IMR-90 (cell line): Measurements from ENCODE around the gene CEP20. TPM values are rescaled to one million over a fixed set of nuclear protein-coding genes. Genes with fewer than 3 reads are reported as not detected.

Experiments used
- ATAC-seq: fragments of 200-7000 bp; cut with Tn5 transposase; 2 replicates; pipeline ENCODE4 v1.9.1; 2020; ENCODE audit warnings: low read depth, mild to moderate bottlenecking, moderate library complexity
- BruUV-seq: library from RNA; stranded (reverse); fragments of 400-500 nt; replicated peaks from 2 replicates; lab custom pipeline; 2021; lab: Mats Ljungman, UMichigan
- CTCF ChIA-PET: fragments of 300-600 bp; formaldehyde crosslinking; extraction: SDS; loops from one replicate; lab custom pipeline; 2021; ENCODE audit warnings: antibody characterized with exemption; lab: Yijun Ruan, JAX
- POLR2A ChIA-PET: fragments of 300-600 bp; sonication (Branson Sonifier 250); formaldehyde crosslinking; loops from one replicate; lab custom pipeline; 2022; ENCODE audit warnings: antibody characterized with exemption; ENCODE audit not compliant: unreplicated experiment; lab: Charles Lee
- DNase-seq: peaks from one replicate; pipeline ENCODE4 v3.0.0; 2013
- H2AFZ ChIP-seq: replicated peaks from 2 replicates; pipeline ENCODE3; 2013; ENCODE audit warnings: low read length, mild to moderate bottlenecking; ENCODE audit not compliant: poor library complexity
- H2AK5ac ChIP-seq: 2 replicates; pipeline ENCODE4 v1.6.1; 2013; ENCODE audit warnings: low read depth, low read length, inconsistent platforms
- H2AK9ac ChIP-seq: replicated peaks from 2 replicates; pipeline ENCODE3; 2013; ENCODE audit warnings: mild to moderate bottlenecking, low read depth, low read length, moderate library complexity; ENCODE audit not compliant: poor library complexity
- H2BK120ac ChIP-seq: 2 replicates; pipeline ENCODE4 v1.6.1; 2013; ENCODE audit warnings: low read depth, low read length, inconsistent platforms
- H2BK15ac ChIP-seq: 3 replicates; pipeline ENCODE4 v1.6.1; 2013; ENCODE audit warnings: low read depth, low read length, inconsistent platforms
- H2BK20ac ChIP-seq: 2 replicates; pipeline ENCODE4 v1.6.1; 2013; ENCODE audit warnings: low read depth, mild to moderate bottlenecking, inconsistent platforms, low read length, moderate library complexity
- H2BK5ac ChIP-seq: 2 replicates; pipeline ENCODE4 v1.6.1; 2013; ENCODE audit warnings: mild to moderate bottlenecking, low read depth, low read length, inconsistent platforms; ENCODE audit not compliant: poor library complexity, severe bottlenecking
- H3K14ac ChIP-seq: replicated peaks from 2 replicates; pipeline ENCODE4 v1.6.1; 2013; ENCODE audit warnings: low read depth, low read length, inconsistent platforms
- H3K18ac ChIP-seq: 2 replicates; pipeline ENCODE4 v1.6.1; 2013; ENCODE audit warnings: low read depth, low read length, control low read depth
- H3K23ac ChIP-seq: 2 replicates; pipeline ENCODE4 v1.6.1; 2013; ENCODE audit warnings: low read depth, low read length, inconsistent platforms
- H3K27ac ChIP-seq: 2 replicates; pipeline ENCODE4 v1.5.1; 2013; ENCODE audit warnings: mild to moderate bottlenecking, control low read depth, low read length; ENCODE audit not compliant: insufficient read depth
- H3K27me3 ChIP-seq: 2 replicates; pipeline ENCODE4 v1.6.1; 2013; ENCODE audit warnings: low read length; ENCODE audit not compliant: control insufficient read depth, insufficient read depth
- H3K36me3 ChIP-seq: 2 replicates; pipeline ENCODE4 v1.6.1; 2013; ENCODE audit warnings: low read length, mixed read lengths; ENCODE audit not compliant: control insufficient read depth, insufficient read depth
- H3K4ac ChIP-seq: 2 replicates; pipeline ENCODE4 v1.6.1; 2013; ENCODE audit warnings: low read depth, low read length, inconsistent platforms
- H3K4me1 ChIP-seq: 2 replicates; pipeline ENCODE4 v1.6.1; 2013; ENCODE audit warnings: low read length, mixed read lengths; ENCODE audit not compliant: control insufficient read depth, insufficient read depth
- H3K4me2 ChIP-seq: 2 replicates; pipeline ENCODE4 v1.6.1; 2013; ENCODE audit warnings: low read depth, mild to moderate bottlenecking, control low read depth, low read length, moderate library complexity
- H3K4me3 ChIP-seq: 2 replicates; pipeline ENCODE4 v1.5.1; 2013; ENCODE audit warnings: low read depth, mild to moderate bottlenecking, control low read depth, low read length, moderate library complexity; ENCODE audit not compliant: insufficient read depth
- H3K56ac ChIP-seq: 2 replicates; pipeline ENCODE4 v1.6.1; 2013; ENCODE audit warnings: low read length, inconsistent platforms; ENCODE audit not compliant: insufficient read depth; ENCODE audit errors: extremely low read depth
- H3K79me1 ChIP-seq, 2 experiments: 2 replicates each; pipeline ENCODE4 v1.6.1; 2013; ENCODE audit warnings: low read length in 2 of 2, inconsistent platforms in 1 of 2, low read depth in 1 of 2
- H3K9ac ChIP-seq: 2 replicates; pipeline ENCODE4 v1.6.1; 2013; ENCODE audit warnings: low read depth, low read length, control low read depth
- H3K9me1 ChIP-seq: 2 replicates; pipeline ENCODE4 v1.6.1; 2013; ENCODE audit warnings: low read length, inconsistent platforms; ENCODE audit not compliant: insufficient read depth
- H3K9me3 ChIP-seq: 2 replicates; pipeline ENCODE4 v1.6.1; 2013; ENCODE audit warnings: low read length; ENCODE audit not compliant: control insufficient read depth, insufficient read depth
- H4K20me1 ChIP-seq: 2 replicates; pipeline ENCODE4 v1.6.1; 2013; ENCODE audit warnings: low read length, inconsistent platforms; ENCODE audit not compliant: insufficient read depth
- H4K5ac ChIP-seq: 2 replicates; pipeline ENCODE4 v1.6.1; 2013; ENCODE audit warnings: mild to moderate bottlenecking, low read depth, low read length, control low read depth
- H4K8ac ChIP-seq, 2 experiments: 2 replicates each; pipeline ENCODE4 v1.6.1; 2013; ENCODE audit warnings: low read depth in 2 of 2, low read length in 2 of 2, control low read depth in 1 of 2, inconsistent platforms in 1 of 2
- H4K91ac ChIP-seq: 2 replicates; pipeline ENCODE4 v1.6.1; 2013; ENCODE audit warnings: low read depth, low read length, inconsistent platforms; ENCODE audit not compliant: insufficient read depth
- CEBPB ChIP-seq: IDR thresholded peaks from 2 replicates; pipeline ENCODE4 v1.6.1; 2012; ENCODE audit warnings: low read depth, low read length, improper control_type of control experiment
- ELK1 ChIP-seq: fragments of 150-350 bp; IDR thresholded peaks from 2 replicates; pipeline ENCODE4 v1.6.1; 2016; ENCODE audit warnings: low read depth, mild to moderate bottlenecking, low read length, moderate library complexity, borderline replicate concordance
- FOS ChIP-seq: fragments of 150-350 bp; IDR thresholded peaks from 2 replicates; pipeline ENCODE4 v1.6.1; 2016; ENCODE audit warnings: low read depth, low read length
- MAFK ChIP-seq: IDR thresholded peaks from 2 replicates; pipeline ENCODE4 v1.6.1; 2012; ENCODE audit warnings: low read depth, low read length, improper control_type of control experiment
- MAZ ChIP-seq: IDR thresholded peaks from 2 replicates; pipeline ENCODE4 v1.6.1; 2012; ENCODE audit warnings: low read depth, mild to moderate bottlenecking, low read length, improper control_type of control experiment, moderate library complexity, borderline replicate concordance
- MXI1 ChIP-seq: IDR thresholded peaks from 2 replicates; pipeline ENCODE4 v1.6.1; 2012; ENCODE audit warnings: low read depth, mild to moderate bottlenecking, low read length, moderate library complexity, borderline replicate concordance
- NFE2L2 ChIP-seq: fragments of 150-350 bp; IDR thresholded peaks from 2 replicates; pipeline ENCODE4 v1.6.1; 2016; ENCODE audit warnings: low read depth, mild to moderate bottlenecking, low read length
- RAD21 ChIP-seq: IDR thresholded peaks from 2 replicates; pipeline ENCODE4 v1.6.1; 2012; ENCODE audit warnings: low read length, improper control_type of control experiment
- RCOR1 ChIP-seq: IDR thresholded peaks from 2 replicates; pipeline ENCODE4 v1.6.1; 2012; ENCODE audit warnings: mild to moderate bottlenecking, low read length, improper control_type of control experiment; ENCODE audit not compliant: insufficient replicate concordance
- SMC3 ChIP-seq: fragments of 150-350 bp; IDR thresholded peaks from 2 replicates; pipeline ENCODE4 v1.6.1; 2016; ENCODE audit warnings: low read depth, mild to moderate bottlenecking, antibody characterized with exemption, low read length, moderate library complexity
- WGBS, 2 experiments: methylation state at CpG; one replicate each; pipeline versions ENCODE4 v1.1.5 to v1.1.7; 2013; ENCODE audit warnings: missing lambda C conversion rate in 2 of 2; ENCODE audit not compliant: insufficient read length in 1 of 2; ENCODE audit errors: extremely low coverage in 2 of 2; 5-methylcytosine and 5-hydroxymethylcytosine counted together
- dilution Hi-C: fragments of 300-500 bp; cut with HindIII; formaldehyde crosslinking; loops from one replicate; pipeline ENCODE4 v1.14.3; 2018; ENCODE audit warnings: low sequenced_read_pairs; ENCODE audit not compliant: unreplicated experiment
- in situ Hi-C: fragments of 300-500 bp; cut with MboI; formaldehyde crosslinking; loops from 3 replicates; pipeline ENCODE4 v1.14.3; 2019; ENCODE audit warnings: low sequenced_read_pairs, inconsistent platforms, mixed read lengths
- intact Hi-C: fragments of 100-400 bp; cut with micrococcal nuclease; formaldehyde crosslinking; loops from 2 replicates; pipeline ENCODE4 v1.10.0; 2022
- polyA plus RNA-seq, 3 experiments: library from polyadenylated mRNA; depleted of rRNA; stranded (reverse); fragments of >200 nt; gene quantifications; 2 replicates each; pipeline ENCODE4 v1.2.3, GENCODE V29; 2012; ENCODE audit warnings: low replicate concordance in 1 of 3
- total RNA-seq: library from RNA; depleted of rRNA; stranded (reverse); fragments of >200 nt; gene quantifications from 2 replicates; pipeline ENCODE4 v1.2.3, GENCODE V29; 2012

Gene CEP20
- total and polyA plus RNA-seq, 2 of the 4 experiments (the other 2 are of a cell fraction): 28.8 to 40.1 TPM

DNA sequence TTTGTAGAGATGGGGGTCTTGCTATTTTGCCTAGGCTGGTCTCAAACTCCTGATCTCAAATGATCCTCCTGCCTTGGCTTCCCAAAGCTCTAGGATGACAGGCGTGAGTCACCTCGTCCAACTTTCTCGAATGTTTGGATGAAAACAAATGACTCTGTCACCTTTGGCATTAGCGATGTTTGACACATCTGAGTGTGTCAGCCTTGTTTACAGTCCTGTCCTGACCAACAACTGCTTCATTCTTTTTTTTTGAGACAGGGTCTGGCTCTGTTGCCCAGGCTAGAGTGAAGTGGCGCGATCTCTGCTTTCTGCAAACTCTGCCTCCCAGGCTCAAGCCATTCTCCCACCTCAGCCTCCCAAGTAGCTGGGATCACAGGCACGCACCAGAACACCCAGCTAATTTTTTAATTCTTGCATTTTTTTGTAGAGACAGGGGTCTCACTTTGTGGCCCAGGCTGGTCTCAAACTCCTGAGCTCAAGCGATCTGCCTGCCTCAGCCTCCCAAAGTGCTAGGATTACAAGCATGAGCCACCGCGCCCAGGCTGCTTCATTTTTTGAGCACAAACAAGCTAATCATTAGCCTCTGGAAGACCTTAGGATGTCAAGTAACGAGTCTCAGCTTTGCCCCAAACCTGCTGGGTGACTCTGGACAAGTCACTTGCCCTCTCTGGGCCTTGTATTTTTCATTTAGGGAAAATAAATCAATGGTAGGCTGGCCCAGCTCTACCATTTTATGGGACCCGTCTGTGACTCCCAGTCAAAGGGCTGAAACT lies 39.0 kb downstream of the CEP20 start:
- Histone ChIP-seq H3K79me1 (no peaks in the 10 kb centered on the region), H3K56ac (no peak overlapping the region), H2BK20ac (no peak overlapping the region), H3K27ac (no peak overlapping the region), H2AK5ac (no peak overlapping the region), H4K5ac (no peak overlapping the region), H3K36me3 (no peaks in the 10 kb centered on the region), H4K8ac (no peak overlapping the region), H3K4me3 (no peak overlapping the region), H3K18ac (no peak overlapping the region), H3K4ac (no peak overlapping the region), H3K9me1 (no peaks in the 10 kb centered on the region), H3K23ac (no peak overlapping the region), H2AFZ (no peak overlapping the region), H3K9ac (no peak overlapping the region), H4K20me1 (no peaks in the 10 kb centered on the region), H2AK9ac (no peak overlapping the region), H3K4me1 (no peaks in the 10 kb centered on the region), H4K91ac (no peak overlapping the region), H3K14ac (no peak overlapping the region), H3K4me2 (no peak overlapping the region), H3K9me3 (no peaks in the 10 kb centered on the region), H2BK120ac (no peak overlapping the region), H2BK5ac (no peak overlapping the region), H3K27me3 (peaks cover 4% of the 10 kb centered on the region), H2BK15ac (no peak overlapping the region)
- TF ChIP-seq MAZ (no peak), FOS (no peak), CEBPB (no peak), MXI1 (no peak), ELK1 (no peak), NFE2L2 (no peak), SMC3 (no peak), RAD21 (no peak), RCOR1 (no peak), MAFK (no peak)
- dilution Hi-C loops (no loop called here), intact Hi-C loops (no loop called here), in situ Hi-C loops (no loop called here)
- WGBS, 2 experiments: 54% methylated on average over 5 of the region's 12 CpGs; no CpG with 5 or more reads in 1 of the 2 experiments
- DNase-seq: no peak
- ATAC-seq: no peak
- no TSS peak for BruUV-seq
- ChIA-PET CTCF (no interaction called here), POLR2A (no interaction called here)
